HG03558 (cell line): ENCODE data around the gene RGS9.
A peak's percentile ranks its signal among the peaks of the same experiment; 100 is the strongest.

Experiments
- ATAC-seq: cut with Tn5 transposase; IDR thresholded peaks from one replicate; pipeline ENCODE4 v1.9.1; 2021; ENCODE audit warnings: moderate number of reproducible peaks; ENCODE audit not compliant: unreplicated experiment; ENCODE audit errors: extremely low read depth

The RGS9 gene

GRCh38 chr17:65154770-65155589 lies 17.8 kb downstream of the RGS9 start:
- ATAC-seq: peak; percentile 90

GRCh38 chr17:65155622-65156021 lies 18.5 kb downstream of the RGS9 start:
- no peak for ATAC-seq

- ATAC-seq: no peak
These were observed 19.1 kb downstream of the RGS9 start for GRCh38 chr17:65156185-65156834.

GRCh38 chr17:65156835-65157565 lies 19.8 kb downstream of the RGS9 start:
- no peak for ATAC-seq

DNA sequence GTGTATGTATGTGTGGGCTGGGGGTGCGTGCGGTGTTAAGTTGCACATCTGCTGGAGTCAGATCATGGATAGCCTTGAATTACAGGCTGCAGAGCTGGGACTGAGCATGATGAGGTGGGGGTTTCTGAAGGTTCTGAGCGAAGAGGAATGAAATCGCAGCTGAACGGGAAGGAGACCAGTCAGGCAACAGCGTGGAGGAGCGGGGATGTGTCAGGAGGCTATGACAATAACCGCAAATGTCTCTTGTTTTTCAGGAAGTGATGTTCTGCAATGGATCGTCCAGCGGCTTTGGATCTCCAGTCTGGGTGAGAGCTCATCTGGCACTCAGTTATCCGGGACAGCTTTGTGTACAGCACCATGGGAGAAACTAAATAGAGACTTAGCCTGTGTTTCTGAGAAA lies 20.9 kb downstream of the RGS9 start:
- ATAC-seq: no peak

DNA sequence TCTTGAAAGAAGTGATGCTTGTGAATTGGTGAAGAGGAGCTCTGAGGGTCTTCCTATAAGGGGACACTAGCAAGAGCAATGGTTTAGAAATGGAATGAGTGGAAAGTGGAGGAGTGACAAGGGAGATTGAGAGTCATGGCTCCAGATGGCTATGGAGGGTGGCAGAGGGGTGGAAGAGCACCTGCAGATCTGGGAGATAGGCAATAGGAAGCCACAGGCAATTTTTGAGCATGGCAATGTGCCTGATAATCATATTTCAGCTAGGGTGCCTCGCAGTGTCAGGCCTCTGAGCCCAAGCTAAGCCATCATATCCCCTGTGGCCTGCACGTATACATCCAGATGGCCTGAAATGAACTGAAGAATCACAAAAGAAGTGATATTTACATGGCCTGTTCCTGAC lies 21.5 kb downstream of the RGS9 start:
- no peak for ATAC-seq

- ATAC-seq: no peak
These were observed 23.3 kb downstream of the RGS9 start for GRCh38 chr17:65160516-65160915.

- ATAC-seq: peak; percentile 86
These were observed 26.9 kb downstream of the RGS9 start for GRCh38 chr17:65163990-65164495.

DNA sequence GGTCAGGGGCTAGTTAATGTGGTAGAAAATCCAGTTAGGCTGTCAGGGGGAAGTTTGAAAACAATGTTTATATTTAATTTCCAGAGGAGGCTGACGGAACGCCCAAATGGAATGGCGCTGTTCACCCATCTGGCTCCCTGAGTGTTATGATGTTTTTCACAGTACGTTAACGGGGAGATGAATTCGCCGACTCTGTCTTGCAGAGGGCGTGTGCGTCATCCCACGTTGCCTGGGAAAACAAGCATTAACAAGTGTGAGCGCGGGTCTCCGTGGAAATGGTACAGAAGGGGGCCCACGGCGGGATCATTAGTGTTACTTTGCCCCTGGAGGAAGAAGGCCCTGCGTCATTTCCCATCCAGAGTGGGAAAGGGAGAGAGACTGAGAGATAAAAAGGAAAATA lies 29.6 kb downstream of the RGS9 start:
- ATAC-seq: no peak

DNA sequence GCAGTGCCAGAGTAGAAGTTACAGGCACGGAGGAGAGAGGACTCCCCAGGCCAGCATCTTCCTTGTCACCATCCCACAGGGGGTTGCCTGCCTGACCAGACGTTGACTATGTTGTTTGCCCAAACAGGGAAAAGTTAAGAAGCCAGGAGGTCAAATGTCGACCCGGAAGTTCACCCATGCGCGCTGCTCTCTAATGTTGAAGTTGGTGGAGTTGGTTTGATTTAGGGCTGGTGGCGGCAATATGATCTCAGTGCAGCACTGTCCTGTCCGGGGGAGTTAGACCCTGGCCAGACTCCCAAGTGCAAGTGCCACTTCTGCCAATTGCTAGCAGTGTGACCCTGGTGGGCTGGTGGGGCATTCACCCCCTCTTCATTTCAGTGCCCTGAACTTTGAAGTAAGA lies 30.4 kb downstream of the RGS9 start:
- no peak for ATAC-seq

GRCh38 chr17:65169691-65170090 lies 32.5 kb downstream of the RGS9 start:
- ATAC-seq: no peak

DNA sequence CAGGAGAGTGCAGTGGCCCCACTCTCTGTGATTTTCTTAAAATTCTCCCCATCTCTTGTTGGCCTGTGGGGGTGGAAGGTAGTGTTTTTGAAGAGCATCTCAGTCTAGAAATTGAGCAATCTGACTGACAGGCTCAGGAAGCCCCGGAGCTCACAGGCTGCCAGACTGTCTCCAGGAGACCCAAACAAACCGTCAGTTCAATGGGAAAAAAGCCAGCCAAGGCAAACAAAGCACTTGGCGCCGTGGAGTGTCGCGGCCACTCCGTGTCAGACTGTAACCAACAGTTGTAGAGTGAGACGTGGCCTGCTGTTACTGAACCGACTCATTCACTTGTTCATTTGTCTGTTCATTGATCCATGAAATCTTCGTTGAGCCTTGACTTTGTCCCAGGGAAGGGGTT lies 33.7 kb downstream of the RGS9 start:
- ATAC-seq: no peak

DNA sequence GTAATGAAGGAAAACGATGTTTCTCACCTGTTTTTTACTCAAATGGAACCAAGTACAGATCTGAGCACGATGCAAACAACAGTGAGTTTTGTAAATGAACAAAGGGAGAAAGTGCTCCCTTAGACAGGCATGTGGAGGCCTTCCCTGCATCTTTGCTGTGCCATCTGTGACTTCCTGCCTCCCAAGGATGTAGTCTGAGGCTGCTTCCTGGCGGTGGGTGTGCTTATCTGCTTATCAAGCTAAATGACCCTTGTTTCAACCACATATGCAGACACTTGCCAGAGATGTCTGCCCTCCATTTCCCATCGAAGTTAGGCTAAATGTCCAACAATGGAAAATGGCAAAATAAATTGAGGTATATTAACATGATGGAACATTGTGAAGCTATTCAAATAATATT lies 34.6 kb downstream of the RGS9 start:
- ATAC-seq: no peak

- ATAC-seq: no peak
These were observed 35.4 kb downstream of the RGS9 start for GRCh38 chr17:65172496-65173136.

DNA sequence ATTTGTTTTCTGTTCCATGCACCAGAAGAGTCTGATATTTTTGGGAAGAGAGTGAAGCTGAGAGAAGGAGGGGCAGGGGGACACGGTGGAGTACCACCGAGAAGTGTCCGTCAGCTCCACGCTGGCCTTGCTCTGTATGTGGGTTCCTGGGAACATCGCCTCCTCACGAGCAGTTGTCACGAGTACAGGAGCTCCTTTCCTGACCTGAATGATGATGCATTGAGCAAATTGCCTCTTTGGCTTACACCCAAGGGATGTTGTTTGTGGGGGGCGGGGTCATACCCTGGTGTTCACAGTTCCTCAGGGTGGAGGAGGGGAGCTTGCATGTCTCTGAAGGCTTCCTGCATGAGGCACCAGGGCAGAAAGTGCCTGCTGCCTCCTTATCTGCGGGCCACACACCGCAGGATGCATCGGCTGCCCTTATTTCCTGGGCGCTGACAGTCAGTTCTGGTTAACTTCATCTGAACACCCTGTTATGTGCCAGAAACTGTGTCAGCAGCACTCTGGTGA lies 36.2 kb downstream of the RGS9 start:
- ATAC-seq: no peak

DNA sequence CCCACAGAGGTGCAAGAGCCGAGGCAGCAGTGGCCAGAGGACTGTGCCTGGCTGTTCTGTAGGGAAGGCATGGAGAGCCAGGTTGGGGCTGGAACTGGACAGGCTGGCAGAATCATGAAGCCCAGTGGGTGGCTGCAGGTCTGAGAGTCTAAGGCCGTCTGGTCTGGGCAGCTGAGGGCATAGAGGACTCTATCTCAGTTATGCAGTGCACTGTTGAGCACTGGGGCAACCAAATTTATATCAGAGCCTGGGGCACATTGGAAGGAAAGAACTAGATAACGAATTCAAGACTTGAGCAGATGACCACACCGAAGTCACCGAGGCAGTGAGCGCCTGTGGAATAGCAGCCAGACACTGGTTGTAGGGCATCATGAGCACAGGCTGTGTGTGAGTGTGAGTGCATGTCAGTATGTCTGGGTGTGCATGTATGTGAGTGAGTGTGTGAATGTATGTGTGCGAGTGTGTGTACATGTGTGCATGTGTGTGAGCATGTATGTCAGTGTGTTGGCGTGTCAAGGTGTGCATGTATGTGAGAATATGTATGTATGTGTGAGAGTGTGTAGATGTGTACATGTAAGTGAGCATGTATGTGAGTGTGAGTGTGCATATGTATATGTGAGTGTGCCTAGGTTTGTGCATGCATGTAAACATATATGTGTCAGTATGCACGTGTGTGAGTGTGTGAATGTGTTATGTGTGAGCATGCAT lies 37.0 kb downstream of the RGS9 start:
- ATAC-seq: no peak

DNA sequence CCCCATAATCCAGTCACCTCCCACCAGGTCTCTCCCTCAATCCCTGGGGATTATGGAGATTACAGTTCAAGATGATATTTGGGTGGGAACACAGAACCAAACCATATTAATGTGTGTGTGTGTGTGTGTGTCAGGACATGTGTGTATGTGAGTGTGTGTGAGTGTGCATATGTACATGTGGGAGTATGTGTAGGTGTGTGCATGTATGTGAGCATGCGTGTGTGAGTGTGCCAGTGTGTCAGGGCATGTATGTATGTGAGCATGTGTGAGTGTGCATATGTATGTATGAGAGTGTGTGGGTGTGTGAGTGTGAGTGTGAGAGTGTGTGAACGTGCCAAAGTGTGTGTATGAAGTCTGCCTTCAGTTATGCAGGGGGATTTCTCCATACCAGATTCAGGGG lies 37.8 kb downstream of the RGS9 start:
- no peak for ATAC-seq

DNA sequence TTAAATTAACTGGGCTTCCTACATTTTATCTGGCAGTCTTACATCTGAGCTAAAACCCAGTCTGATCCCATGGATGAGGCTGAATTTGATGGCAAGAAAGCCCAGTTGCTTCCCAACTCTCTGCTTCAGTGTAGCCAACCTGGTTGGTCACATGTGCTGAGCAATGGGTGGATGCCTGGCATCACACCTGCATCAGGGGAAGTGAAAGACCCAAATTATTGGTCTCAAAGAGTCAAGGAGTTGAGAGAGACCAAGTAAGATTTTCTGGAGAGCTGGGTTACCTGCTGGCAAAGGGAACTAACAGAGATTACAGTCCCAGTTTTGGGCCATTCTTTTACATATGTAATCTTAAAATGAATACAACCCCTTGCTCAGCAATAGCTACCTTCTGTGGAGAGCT lies 38.8 kb downstream of the RGS9 start:
- no peak for ATAC-seq

GRCh38 chr17:65176646-65177409 lies 39.7 kb downstream of the RGS9 start:
- no peak for ATAC-seq
